Stimulated activated naive CD4-positive, alpha-beta T cell treated with Interleukin-2 at 50 U/mL for 16 hours (primary cell): ENCODE data around the gene RFK.

ENCODE experiments used
- DNase-seq: peaks from one replicate; lab custom pipeline; 2025; lab: John Stamatoyannopoulos, UW

The RFK gene

DNA sequence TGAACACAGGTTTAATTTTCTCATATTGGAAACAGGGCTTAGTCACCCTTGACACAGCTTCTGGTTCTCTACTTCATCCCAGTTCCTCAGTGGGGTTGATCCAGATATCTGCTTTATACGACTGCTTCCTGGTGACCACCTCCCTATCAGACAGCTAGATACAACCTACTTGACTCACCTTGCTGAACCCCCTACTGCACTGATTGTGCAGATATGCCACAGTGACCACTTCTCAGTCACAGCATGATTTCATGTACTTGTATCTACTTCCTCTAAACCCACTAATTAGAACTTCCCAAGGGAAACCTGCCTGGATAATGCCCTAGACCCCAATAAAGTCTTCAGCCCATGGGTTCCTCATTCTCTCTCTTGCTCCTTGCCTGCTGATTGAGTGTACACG lies 18.4 kb upstream of the RFK start:
- no peak for DNase-seq

DNA sequence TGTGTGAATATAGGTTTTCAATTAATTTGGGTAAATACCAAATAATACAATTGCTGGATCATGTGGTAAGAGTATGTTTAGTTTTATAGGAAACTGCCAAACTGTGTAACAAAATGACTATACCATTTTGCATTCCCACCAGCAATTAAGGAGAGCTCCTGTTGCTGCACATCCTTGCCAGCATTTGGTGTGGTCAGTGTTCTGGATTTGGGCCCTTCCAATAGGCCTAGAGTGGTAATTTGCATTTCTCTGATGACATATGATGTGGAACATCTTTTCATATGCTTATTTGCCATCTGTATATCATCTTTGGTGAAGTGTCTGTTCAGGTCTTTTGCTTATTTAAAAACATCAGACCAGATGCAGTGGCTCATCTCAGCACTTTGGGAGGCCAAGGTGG lies 11.6 kb upstream of the RFK start:
- no peak for DNase-seq

DNA sequence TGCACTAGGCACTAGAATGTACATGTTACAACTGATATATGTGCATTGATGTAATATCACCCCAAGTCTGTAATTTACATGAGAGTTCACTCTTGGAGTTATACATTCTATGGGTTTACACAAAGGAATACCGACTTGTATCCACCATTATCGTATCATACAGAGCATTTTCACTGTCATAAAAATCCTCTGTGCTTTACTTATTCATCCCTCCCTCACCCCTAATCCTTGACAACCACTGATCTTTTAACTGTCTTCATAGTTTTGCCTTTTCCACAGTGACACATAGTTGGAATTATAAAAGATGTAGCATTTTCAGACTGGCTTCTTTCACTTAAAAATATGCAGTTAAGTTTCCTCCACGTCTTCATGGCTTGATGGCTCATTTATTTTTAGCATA lies 11.1 kb upstream of the RFK start:
- DNase-seq: no peak

DNA sequence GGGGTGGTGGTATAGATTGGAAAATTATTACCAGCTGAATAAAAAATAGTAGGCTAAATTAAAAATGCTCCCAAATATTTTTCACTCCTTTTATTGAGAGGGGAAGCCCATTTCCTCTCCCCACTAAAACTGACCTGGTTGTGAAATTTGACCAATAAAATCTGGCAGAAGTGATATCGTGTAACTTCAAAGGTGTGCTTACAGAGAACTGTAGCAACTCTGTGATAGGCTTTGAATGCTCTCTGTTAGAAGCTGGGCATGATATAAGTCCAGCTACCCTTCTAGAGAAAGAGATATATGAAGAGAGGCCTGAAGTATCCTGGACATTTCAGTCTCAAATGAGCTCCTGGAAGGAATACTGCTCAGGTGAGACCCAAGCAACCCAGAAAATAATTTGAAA lies 10.2 kb upstream of the RFK start:
- DNase-seq: no peak

DNA sequence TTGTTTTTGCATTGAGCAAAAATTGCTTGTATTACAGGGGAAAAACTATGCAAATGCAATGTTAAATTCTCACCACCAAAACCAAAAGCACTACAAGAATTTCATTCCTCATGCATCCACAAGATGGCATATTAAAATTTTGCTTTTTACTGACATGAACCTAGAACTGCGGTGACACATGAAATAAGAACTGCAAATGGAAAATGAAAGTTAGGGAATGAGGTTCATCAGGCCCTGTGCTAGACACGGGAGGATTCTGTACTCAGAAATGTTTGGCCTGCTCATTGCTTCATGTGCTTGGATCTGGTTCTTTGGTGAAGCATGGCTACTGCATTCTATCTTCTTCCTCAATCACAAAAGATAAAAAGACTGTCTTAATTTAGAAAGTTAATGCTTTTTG lies 9.1 kb upstream of the RFK start:
- DNase-seq: no peak

DNA sequence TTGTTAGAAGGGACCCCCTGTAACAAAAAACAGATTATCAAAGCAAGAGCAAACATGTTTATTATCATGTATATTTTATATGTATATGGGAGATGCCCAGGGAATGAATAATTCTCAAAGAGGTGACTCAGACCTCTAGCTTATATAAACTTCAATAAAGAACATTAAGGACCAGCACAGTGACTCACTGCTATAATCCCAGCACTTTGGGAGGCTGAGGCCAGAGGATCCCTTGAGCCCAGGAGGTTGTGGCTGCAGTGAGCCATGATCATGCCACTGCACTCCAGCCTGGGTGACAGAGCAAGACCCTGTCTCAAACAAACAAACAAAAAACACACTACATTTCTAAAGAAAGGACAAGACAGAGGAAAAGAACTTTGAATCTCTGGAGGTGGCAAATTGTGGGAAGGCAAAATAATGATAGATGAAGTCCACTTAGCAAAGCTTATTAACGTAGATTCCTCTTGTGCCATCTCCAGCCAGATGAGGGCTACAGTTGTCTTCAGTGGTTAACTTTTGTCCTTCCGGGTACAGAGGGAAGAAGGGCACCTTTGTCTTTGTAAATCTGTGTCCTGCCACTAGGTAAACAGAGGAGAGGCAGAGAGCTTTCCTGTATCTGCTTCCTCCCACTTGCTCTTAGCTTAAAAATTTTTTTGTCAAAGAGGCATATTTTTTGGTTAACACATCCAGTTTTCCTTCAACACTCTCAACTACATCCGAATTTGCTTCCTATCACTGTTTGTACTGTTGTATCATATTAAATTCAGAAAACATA lies 7.5 kb upstream of the RFK start:
- DNase-seq: no peak

DNA sequence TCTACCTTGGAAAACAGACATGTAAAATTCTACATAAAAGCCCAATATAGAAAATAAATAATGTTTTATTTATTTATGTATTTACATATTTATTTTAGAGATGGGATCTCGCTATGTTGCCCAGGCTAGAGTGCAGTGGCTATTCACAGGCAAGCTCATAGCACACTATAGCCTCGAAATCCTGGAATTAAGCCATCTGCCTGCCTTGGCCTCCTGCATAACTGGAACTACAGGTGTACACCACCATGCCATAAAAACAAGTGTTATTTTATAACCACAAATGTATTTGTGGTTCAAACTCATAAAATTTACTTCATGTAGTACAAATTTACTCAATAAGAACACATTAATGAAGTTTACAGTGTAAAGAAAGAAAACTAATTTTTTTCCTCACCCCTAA lies 7.0 kb upstream of the RFK start:
- DNase-seq: no peak

DNA sequence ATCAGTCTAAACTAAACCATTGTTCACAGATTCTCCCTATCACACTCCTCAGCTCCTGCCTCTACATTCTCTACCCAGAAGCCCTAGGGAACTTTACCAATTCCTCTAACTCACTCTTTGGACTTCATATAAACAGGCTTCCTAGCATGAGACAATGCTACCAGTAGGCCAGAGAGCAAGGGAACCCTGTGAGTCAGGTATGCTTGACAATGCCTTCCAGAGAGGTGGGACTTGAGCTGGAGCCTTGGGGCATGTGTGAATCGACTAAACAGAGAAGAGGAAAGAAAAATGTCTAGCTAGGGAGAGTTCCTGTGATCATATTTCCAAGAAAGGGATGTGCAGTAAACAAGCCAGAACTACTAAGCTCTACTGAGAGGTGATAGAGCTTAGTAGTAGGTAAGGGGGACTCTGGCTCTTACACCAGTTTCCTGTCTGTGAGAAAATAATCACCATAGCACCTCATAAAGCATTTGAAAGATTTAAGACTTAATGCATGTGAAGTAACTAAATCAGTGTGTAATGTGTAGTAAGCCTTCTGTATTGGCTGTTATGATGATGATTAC lies 6.4 kb upstream of the RFK start:
- no peak for DNase-seq

DNA sequence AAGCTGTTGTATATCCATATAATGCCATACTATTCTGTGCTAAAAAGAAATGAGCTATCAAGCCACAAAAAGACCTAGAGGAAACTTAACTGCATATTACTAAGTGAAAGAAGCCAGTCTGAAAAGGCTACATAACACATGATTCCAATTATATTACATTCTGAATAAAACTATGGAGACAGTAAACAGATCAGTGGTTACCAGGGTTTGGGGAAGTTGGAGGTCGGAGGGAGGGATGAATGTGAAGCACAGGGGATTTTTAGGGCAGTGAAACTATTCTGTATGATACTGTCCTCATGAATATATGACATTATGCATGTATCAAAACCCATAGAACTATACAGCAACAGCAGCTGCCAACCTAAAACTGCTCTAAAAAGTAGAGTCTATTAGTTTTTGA lies 5.6 kb upstream of the RFK start:
- no peak for DNase-seq

DNA sequence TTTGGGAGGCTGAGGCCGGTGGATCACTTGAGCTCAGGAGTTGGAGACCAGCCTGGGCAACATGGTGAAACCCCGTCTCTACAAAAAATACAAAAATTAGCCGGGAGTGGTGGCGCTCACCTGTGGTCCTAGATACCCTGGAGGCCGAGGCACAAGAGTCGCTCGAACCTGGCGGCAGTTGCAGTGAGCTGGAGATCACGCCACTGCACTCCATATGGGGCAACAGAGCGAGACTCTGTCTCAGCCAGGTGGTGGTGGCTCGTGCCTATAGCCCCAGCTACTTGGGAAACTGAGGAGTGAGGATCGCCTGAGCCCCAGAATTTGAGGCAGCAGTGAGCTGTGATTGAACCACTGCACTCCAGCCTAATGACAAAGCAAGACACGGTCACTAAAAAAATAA lies 2.4 kb upstream of the RFK start:
- DNase-seq: no peak

DNA sequence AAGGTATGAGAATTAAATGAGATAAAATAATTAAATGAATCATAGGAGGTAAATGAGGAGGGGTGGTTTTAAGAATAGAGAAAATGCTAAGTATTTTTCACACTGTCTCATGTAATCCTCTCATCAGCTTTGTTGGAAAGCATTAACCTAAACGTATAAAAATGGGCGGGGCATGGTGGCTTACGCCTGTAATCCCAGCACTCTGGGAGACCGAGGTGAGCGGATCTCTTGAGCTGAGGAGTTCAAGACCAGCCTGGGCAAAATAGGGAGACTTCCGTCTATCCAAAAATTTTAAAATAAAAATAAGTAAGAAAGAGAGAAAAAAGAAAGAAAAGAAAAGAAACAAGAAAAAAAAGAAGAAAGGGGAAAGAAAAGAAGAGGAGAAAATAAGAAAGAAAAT lies 1.9 kb upstream of the RFK start:
- DNase-seq: no peak

DNA sequence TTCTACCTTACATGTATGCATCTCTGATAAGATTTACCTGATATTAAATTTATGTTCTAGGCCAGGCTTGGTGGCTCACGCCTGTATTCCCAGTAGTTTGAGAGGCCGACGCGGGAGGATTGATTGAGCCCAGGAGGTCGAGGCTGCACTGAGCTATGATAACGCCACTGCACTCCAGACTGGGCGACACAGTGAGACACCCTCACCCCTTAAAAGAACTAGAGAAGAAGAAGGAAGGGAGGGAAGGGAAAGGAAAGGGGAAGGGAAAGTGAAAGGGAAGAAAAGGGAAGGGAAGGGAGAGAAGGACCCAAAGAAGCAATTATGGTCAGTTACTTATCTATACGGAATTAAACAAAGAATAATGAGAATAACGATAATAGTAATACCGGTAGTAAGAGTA lies 1.2 kb upstream of the RFK start:
- DNase-seq: no peak

DNA sequence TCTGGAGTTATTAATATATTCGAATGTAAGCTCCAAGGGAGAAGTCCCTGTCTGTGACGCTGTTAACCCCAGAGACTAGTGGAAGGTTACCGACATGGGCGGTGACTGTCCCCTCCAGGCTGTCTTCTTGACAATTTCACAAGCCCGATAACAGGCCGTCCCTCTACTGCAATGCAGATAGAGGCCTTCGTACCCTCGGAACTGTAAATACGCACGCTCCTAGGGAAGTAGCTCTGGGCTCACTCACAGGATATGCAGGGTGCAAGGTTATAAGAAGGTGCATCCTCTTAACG lies 680 bp upstream of the RFK start:
- peak; percentile 51 for DNase-seq

DNA sequence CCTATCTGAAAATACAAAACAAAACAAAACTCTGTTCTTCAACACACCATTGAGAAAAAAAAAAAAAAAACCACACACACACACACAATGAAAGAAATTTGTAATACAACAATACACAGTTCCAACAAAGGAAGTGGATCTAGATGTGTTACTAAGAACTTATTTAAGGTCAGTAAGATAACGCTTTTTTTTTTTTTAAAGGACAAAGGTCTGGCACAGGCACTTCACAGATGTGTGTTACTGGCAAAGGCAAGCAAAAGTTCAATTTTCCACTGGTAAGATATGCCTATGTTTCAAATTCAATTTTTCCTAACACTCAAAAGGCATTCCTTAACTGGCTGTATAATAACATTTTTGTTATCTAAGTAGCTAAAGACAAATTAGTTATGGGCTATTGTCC lies 3.6 kb downstream of the RFK start:
- no peak for DNase-seq

DNA sequence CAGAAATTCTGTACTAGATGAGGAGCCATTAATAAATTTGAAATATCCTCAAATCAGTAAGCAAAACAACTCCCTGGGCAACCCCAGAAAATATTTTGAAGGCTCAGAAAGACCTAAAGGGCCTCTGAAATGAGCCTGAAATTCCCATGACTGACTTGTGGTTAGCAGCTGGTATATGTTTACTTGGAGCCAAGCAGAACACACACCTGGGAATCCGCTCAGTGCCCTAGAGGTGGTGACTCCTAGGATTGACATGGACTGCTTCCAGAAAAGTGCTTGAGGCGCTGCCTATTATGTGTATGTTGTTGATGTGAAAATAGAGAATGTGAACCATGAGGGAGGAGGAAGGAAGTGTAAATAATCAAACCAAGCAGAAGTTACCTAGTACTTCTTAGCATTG lies 14.7 kb downstream of the RFK start:
- DNase-seq: no peak

DNA sequence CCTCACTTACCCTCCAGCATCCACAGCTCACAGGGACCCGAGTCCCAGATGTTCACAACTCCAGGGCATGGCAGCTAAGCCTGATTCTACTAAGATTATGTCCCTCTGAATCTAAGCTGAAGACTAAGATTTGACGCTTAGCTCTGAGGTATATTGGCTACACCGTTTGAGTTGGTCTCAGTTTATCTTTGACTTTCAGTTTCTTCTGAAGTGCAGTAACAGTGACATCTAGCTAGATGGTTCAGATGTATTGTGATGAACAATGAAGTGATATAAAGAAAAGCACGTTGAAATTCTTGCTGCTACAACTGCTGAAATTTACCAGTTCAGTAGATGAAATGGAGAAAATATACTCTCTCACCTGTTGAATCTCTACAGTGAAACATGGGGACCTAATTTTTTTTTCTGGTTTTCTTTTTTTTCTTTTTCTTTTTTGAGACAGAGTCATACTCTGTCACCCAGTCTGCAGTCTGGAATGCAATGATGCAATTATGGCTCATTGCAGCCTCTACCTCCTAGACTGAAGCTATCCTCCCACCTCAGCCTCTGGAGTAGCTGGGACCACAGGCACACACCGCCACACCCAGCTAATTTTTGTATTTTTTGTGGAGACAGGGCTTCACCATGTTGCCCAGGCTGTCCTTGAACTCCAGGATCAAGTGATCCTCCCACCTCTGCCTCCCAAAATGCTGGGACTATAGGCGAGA lies 15.7 kb downstream of the RFK start:
- DNase-seq: no peak

DNA sequence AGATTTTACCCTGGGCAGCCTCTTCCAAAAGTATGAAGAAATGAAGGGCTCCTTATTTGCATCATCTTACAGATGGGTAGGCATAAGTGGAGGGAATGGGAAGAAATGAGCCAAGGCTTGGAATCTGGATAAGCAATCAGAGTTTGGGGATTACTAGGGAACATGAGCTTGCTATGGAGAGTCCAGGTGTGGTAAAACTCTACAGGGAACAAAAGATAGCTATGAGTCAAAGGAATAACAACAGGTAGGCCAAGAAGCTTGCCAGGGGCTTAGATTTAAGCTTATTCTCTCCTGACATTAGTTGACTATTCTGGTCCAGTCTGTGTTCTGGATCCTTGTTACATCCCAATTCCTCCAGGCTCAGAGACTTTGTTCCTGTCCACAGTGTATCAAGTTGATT lies 16.4 kb downstream of the RFK start:
- DNase-seq: no peak

DNA sequence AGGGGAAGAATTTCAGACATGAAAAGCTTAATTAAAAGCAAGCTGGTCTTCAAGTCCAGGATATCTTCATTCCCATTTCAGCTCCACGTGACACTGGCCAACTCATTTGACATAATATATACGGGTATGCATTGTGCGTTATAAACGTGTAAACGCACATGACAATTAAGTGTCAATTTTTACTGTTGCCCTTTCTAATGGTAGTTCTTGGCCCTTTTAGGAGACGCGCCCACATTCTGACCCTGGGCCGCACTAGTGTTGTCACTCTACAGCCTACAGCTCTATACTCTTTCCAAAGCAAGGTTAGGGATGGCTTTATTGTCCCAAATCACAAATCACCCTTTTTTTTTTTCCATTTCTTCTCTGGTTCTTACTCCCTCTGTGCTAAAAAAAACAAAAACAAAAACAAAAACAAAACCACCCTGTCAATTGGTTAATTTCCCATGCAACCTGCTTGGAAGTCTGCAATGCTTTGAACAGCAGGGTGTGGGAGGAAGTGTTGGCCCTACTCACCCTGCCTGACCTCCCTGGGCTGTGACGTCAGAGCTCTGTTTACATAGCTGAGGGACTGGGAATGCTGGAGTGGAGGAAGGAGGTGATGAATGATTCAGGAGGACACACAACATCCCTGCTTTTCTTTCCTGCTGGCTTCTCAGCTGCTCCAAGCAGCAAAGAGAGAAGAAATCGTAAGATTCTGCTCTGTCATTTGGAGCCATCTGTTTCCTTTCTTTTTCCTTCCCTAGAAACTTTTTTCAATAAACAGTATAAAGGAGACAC lies 19.3 kb downstream of the RFK start:
- no peak for DNase-seq

DNA sequence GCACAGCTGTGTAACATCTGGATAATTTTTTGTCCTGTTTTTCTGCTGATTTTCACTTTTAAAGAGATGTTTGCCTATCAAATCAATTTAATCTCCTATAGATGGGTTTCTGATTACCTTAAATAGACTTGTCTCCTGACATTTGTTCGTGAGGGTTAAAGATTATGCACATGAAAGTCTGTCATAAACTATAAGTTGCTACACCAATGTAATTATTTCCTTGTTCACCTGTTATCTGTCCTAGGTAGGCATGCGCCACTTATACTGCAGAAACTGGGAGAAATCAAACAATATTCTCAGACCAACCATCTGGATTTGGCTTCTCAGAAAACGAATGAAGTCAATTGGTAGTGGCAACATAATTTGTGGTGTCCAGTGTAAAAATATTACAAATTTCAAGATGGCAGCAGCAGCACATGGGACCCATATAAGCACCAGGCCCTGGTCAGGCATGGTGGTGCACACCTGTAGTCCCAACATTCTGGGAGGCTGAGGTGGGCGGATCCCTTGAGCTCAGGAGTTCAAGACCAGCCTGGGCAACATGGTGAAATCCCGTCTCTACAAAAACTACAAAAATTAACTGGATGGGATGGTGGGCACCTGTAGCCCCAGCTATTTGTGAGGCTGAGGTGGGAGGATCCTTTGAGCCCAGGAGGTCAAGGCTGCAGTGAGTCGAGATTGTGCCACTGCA lies 20.3 kb downstream of the RFK start:
- DNase-seq: no peak

DNA sequence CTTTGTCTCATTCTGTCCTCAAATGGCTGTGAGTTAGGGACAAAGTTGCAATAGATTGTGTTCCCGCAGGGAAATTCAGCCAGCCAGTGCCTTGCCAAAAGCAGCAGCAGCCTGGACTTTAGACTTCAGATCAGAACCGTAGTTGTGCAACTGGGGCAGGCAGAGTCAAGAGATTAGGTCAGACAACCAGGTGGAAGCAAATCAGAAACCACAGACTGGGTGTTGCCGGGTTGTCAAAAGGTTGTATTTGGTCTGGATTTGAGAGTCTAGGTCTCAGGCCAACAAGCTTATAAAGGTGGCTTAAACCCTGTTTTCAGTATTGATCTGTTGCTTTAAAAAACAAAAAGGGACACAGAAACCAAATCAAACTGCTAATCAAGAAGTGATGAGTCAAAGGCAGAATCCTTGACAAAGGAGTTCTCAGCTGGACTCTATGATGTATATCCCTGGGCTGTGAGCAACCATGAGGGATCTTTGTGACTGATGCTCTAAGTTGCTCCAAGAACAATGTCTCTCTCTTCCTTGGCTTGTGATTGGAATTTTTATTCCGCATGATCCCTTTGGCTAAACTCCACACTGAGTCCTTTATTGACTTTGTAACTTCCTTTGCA lies 20.9 kb downstream of the RFK start:
- DNase-seq: no peak

DNA sequence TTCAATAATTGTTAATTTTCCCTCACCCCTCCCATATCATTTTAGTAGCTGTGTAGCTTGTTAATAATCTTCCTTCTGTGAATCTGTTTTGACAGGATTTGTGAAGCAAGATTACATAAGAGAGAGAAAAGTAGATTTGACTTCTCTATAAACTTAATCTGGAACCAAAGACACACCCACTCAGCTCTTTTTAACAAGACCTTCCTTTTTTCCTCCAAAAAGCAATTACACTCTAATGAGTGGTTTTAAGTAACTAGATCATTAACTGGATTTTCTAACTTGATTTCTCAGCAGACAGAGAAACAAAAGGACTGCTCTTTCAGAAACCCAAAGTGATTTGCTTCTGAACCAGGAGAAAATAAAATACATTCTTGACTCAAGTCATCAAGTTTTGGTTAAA lies 21.9 kb downstream of the RFK start:
- DNase-seq: no peak

DNA sequence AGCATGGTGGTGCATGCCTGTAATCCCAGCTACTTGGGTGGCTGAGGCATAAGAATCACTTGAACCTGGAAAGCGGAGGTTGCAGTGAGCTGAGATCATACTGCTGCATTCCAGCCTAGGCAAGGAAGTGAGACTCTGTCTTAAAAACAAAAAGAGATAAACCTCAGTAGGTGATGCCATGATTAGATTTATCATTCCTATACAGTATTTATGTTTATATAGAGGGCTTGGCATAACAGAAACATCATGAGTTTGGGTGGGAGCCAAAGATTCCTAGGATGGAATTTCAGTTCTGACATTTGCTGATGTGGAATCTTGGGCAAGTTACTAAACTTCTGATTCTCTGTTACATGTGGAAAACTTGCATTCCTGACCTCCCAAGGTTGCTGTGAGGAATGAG lies 22.3 kb downstream of the RFK start:
- no peak for DNase-seq
